GM10266 (cell line): ENCODE measurements around the gene GDA.

Experiments
- DNase-seq: peaks from one replicate; pipeline ENCODE4 v3.0.0; 2012; ENCODE audit errors: extremely low spot score
- CTCF ChIP-seq: IDR thresholded peaks from 2 replicates; pipeline ENCODE4 v1.5.1; 2012; ENCODE audit warnings: mild to moderate bottlenecking, low read depth; ENCODE audit not compliant: control insufficient read depth, insufficient read depth; ENCODE audit errors: missing control alignments

GDA gene

GRCh38 chr9:72187121-72187695, 38.0 kb downstream of the GDA start:
- DNase-seq, result no peak
- no peak for TF ChIP-seq CTCF

- TF ChIP-seq CTCF, result no peak
- DNase-seq, result no peak
Observed at GRCh38 chr9:72188232-72188631, 39.0 kb downstream of the GDA start.

- no peak for TF ChIP-seq CTCF
- DNase-seq, result no peak
Observed at GRCh38 chr9:72193478-72193881, 44.2 kb downstream of the GDA start.

GRCh38 chr9:72199238-72199637, 50.0 kb downstream of the GDA start:
- no peak for DNase-seq
- no peak for TF ChIP-seq CTCF

GRCh38 chr9:72200452-72200851, 51.2 kb downstream of the GDA start:
- DNase-seq, result no peak
- TF ChIP-seq CTCF, result no peak

- no peak for TF ChIP-seq CTCF
Observed at GRCh38 chr9:72202009-72202408, 52.8 kb downstream of the GDA start.

GRCh38 chr9:72203205-72203803, 54.1 kb downstream of the GDA start:
- TF ChIP-seq CTCF, result peak; percentile 66
- DNase-seq, result peak; percentile 34

More at GRCh38 chr9:72202009-72202408, 52.8 kb downstream of the GDA start:
- no peak for DNase-seq
